ENCODE results near the gene DIAPH2. TPM values are rescaled to one million over a fixed set of nuclear protein-coding genes. Genes with fewer than 3 reads are reported as not detected.

Gene DIAPH2
- total and polyA plus RNA-seq, 9 of the 15 experiments (the other 6 are each of a cell fraction or from before 2014, with no cell fraction given): 0.01 to 0.18 (median 0.07) TPM; not detected in 1

- TF ChIP-seq ARID3A (IDR thresholded peaks at IDR 0.05; ENCODE audit: borderline replicate concordance, low read depth, low read length) (no peak), ERF (CRISPR knock-in tag; IDR thresholded peaks at IDR 0.05) (no peak), KDM4B (IDR thresholded peaks at IDR 0.05; ENCODE audit: borderline replicate concordance in 2 of 2, low read depth in 1 of 2) (no peak)
Observed at GRCh38 chrX:96764864-96765263, 80.2 kb downstream of the DIAPH2 start (continued).

GRCh38 chrX:96770315-96770714 lies 85.7 kb downstream of the DIAPH2 start:
- no peak overlapping the region for H3K4me3 ChIP-seq
- no peak overlapping the region for H3K27ac ChIP-seq (ENCODE audit: extremely low read depth, low read depth, low read length)
- DNase-seq (ENCODE audit: extremely low read depth in 1 of 4, low spot score in 3 of 4): peak in 2 of 4 experiments; percentile 1 to 2
- H4K20me1 ChIP-seq (replicated peaks; ENCODE audit: control insufficient read depth, insufficient read depth, low read length): no peaks in the 10 kb centered on the region
- intact Hi-C loops (cut with micrococcal nuclease): no loop called here
- peak; percentile 20 to 56; a peak in 3 of 4 replicates for TF ChIP-seq RAD21 (CRISPR knock-in tag; conservative IDR thresholded peaks at IDR 0.05 in 1 of 2, IDR thresholded peaks at IDR 0.05 in 1 of 2)
- TF ChIP-seq CTCF (IDR thresholded peaks at IDR 0.05 in 2 of 3, conservative IDR thresholded peaks at IDR 0.05 in 1 of 3; ENCODE audit: insufficient read depth in 2 of 3, low read depth in 1 of 3, low read length in 3 of 3): peak in 1 of 3 experiments; percentile 50; a peak in 2 of 6 replicates
- TF ChIP-seq ZNF124 (CRISPR knock-in tag; IDR thresholded peaks at IDR 0.05): no peak
- no peak overlapping the region for H3K9ac ChIP-seq (ENCODE audit: insufficient read depth in 1 of 2, low read depth in 2 of 2, low read length in 2 of 2)
- in situ Hi-C loops (cut with MboI): no loop called here
- no peak for FAIRE-seq
- ChIA-PET CTCF (ENCODE audit: low intra/inter-chr PET ratio) (no interaction called here), POLR2A (interaction anchor here (0.5 kb wide), 1 partner anchor 115 kb away, joined by 3 read pairs; no protein-coding TSS in a partner anchor)
- H3K4me2 ChIP-seq (ENCODE audit: insufficient read depth, low read length): no peak overlapping the region
- H3K4me1 ChIP-seq (replicated peaks in 1 of 2; ENCODE audit: control insufficient read depth in 2 of 2, insufficient read depth in 2 of 2, low read length in 2 of 2): no peaks in the 10 kb centered on the region
- no peaks in the 10 kb centered on the region for H3K27me3 ChIP-seq (ENCODE audit: control insufficient read depth in 2 of 2, insufficient read depth in 2 of 2, low read length in 2 of 2)
- H3K79me2 ChIP-seq (ENCODE audit: control insufficient read depth, insufficient read depth, low read length): no peaks in the 10 kb centered on the region
- no peak overlapping the region for H2AFZ ChIP-seq (ENCODE audit: low read depth, low read length)
- no TSS peak for BruUV-seq (replicated peaks)
- no peaks in the 10 kb centered on the region for H3K9me3 ChIP-seq (replicated peaks; ENCODE audit: control insufficient read depth, insufficient read depth, low read depth, low read length)
- no peaks in the 10 kb centered on the region for H3K36me3 ChIP-seq (ENCODE audit: control insufficient read depth, insufficient read depth, low read length)
- no peaks in the 10 kb centered on the region for H3K9me1 ChIP-seq (ENCODE audit: control insufficient read depth, insufficient read depth, low read length)
- no peak for ATAC-seq
- WGBS (ENCODE audit: insufficient coverage, low coverage, missing lambda C conversion rate): 15% methylated on average over 2 of the region's 2 CpGs
